Amygdala (tissue), 56 donors: ENCODE results near the gene TMA7.
"Not testable (repeated sequence)": the region's sequence is repeated elsewhere in the genome, so short reads cannot be mapped to it uniquely, and the experiment has no call there.

Experiments
- DNase-seq, 56 donors: peaks; one replicate each; lab custom pipeline; 2025; lab: John Stamatoyannopoulos, UW

The TMA7 gene

DNA sequence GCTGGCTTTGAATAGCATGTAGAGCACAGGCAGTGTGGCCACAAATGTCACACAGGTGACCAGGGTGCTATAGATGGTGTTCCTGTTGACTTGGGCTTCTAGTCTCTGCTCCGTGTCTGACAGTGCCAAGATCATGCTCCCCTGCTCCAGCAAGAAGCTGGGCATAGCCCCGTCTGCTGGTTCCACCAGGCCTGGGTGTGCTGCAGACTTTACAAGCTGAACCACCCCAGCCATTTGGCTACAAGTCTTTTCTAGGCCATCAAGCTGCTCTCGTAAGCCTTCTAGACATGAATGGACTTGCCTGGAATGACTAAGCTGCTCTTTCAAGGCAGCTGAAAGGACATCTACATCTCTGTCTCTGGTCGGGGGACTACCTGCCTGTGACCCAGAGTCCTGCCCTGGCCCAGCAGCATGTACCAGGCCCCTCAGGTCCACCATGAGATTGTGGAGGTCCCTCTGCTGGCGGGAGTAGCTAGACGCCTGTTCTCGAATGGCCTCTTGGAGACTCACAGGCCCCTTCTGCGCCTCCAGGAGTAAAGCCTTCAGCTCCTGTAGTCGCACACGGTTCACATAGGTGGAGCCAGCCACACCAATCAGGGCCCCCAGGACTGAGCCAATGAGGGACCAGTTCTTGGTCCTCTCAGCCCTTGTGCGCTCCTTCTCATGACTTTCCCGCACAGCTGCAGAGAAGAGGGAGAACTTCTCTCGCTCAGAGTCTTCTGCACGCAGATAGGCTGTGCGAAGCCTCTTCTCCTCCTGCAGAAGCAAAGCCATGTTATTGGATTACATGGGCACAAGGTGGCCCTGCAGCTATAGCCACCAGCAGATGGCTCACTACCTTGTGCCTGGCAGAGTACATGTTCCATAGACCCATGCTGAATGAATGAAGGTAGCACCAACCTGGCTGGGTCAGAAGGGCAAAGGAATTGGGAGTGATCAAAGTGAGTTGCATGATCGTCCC, 7.4 kb upstream of the TMA7 start:
- DNase-seq = peak in 1 of 56 donors; percentile 24

DNA sequence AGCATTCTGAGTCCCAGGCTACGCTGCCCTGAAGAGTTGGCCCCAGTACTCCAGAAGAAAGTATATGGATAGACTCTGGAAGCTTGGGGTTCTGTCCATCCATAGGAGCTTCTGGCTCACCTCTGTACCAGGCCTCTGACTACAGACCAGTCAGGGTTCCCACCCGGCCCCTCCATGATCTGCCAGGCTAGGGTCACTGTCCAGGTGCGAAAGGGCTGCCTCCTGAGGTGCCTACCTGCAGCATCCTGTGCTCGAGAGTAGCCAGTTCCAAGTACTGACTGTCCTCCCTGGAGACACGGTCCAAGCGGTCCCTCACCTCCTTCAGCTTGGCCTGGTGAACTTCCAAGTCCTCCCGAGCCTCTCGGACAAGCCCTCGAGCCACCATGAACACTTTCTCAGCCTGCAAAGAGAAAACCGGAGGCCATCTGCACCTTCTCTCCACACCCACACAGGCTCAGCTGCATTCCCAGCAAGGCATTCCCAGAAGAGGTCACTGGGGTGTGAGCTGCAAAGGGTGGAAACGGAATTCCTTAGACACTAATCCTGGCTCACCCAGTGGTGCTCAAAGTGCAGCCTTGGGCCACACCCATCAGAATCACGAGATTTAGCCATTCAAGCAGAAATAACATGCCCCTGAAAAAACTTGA, 6.5 kb upstream of the TMA7 start:
- DNase-seq = no peak

DNA sequence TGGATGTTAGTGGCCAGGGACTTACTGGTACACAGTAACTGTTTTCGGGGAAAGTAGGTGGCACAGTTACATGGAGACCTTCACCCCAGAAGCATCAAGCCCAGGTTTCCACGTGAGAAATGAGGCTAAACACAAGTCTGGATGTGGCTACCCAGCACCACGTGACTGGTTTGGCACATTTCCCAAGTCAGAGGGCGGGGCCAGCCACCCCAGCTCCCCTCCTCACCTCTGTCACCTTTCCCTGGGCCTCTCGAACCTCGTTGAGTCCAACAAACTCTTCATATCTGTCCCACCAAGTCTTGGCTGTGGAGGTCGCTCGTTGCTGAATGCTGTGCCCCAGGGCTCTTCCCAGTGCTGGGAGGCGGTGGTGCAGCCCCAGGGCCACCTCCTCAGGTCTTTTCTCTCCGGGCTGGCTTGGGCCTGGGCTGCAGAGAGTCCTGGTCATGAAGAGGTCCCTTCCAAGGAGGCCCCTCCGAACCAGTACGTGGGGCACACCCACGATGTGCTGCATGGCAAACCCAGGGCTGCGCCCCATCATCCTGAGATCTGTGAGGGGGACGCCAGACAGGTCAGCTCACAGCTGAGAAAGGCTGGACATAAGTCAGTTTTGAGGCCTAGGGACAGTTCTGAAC, 5.3 kb upstream of the TMA7 start:
- DNase-seq = no peak

DNA sequence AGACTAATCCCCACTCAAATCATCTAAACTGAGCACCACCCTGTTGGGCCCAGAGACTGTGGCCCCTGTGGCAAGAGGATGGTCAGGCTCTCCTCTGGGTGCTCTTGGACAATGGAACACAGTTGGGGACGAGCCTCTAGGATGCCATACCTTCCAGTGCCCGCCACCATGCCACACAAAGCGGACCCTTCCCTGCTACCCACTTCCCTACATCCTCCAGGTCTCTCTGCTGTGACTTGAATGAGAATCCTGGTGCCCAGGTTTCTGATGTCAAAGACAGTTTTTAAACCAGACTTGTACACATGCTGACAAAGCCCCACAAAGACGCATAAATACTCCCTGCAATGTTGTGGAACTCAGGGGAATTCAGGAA, 4.8 kb upstream of the TMA7 start:
- DNase-seq = no peak

DNA sequence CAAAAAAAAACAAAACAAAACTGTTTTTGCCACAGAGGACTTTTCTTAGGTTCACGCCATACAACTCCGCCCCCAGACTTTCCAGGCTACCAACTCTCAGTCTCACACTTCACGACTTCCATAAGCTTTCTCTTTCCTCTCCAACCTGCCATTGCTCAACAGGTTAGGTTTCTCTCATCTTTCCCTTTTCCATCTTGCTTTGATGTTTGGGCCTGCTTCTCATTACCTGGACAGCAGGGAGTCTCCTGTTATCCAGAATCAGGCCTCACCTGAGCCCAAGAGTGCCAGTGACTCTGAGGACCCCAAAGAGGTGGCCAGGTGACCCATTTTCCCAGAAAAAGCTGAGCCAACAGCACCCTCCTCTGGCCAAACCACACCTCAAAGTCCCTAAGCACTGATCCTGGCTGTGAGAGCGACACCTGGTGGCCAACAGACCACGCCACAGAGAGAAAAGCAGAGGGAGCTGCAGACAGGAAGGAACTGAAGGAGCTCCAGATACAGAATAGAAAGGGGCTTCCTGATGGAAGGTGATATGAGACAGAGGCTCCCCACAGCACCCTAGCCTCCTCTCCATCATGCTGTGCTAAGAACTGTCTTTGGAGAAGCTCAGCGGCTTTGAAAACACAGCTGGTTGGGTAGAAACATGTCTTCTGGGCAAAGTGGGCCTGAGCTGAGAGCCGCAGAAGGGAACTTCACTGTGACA, 4.1 kb upstream of the TMA7 start:
- peak; percentile 29 to 94 (median 76) for DNase-seq

DNA sequence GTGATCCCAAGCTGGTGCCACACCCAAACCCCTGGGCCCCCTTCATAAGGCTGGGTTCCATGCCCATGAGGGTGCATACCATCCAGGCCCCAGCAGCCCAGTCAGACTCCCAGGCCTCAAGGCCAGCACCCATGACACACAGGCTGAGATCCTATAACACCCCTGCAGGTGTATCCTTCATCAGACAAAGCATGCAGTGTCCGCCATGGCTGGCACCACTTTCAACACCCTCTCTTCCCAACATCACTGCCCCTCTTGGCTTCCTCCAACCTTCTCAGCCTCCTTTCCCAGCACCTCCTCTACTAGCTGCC, 3.6 kb upstream of the TMA7 start:
- DNase-seq = no peak

DNA sequence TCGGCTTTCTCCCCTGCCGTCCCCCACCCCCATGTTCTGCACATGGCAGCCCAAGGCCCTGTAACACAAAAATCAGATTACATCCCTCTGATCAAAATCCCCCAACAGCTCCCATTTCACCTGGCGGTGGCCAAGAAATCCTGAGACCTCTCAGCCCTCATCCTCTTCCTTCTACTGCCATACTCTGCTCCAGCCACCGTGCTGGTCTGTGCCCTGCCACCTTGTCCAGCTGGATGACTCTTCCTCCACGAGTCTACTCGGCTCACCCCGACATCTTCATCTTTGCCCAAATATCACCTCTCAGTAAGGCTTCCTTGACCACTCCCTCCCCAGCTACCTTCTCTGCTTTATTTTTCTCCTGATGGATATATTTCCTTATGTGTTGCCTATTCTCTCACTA, 3.2 kb upstream of the TMA7 start:
- no peak for DNase-seq

DNA sequence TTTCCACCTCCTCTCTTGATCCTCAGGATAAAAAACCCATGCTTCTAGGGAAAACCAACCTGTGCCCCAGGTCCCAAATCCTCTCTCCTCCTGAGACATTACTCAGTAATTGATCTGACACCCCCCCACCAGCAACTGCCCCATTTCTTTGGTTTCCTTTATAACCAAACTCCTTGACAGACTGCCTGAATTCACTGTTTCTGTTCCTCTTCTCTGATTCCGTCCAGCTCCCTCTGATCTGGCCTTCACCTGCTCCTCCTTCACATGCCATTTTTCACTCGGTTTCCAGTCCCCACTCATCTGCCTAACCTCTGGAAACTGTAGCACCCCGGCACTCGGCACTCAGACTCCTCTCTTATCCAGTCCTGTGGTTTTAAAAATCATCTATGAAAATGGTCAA, 2.2 kb upstream of the TMA7 start:
- DNase-seq = no peak

DNA sequence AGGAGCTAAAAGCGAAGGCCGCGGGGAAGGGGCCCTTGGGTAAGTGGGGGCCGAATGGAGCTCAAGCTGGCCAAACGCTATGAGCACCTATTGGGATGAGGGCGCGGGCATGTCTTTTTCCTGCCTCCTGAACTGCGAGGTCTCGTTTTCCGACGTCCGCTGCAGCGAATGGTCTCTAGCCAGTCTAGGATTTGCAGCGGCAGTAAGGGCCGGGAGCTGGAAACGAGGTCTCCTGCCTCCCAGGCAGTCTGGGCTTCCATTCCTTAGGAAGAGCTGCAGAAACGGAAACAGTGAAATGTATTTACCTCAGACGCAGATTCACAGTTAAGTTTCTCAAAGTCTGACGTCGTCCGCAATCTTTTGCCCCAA, 517 bp downstream of the TMA7 start:
- no peak for DNase-seq

DNA sequence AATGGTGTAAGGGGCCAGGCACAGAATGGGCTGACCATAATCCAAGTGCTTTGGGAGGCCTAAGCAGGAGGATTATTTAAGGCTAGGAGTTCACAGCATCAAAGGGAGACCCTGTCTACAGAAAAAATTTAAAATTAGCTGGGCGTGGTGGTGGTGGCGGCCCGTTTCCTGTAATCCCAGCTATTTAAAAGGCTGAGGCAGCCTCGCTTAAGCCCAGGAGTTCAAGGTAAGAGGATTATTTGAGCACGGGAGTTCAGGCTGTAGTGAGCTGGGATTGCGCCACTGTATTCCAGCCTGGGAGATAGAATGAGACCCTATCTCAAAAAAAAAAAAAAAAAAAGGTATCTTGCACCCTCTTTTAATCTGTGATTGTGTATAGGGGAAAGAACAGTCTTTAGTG, 1.9 kb downstream of the TMA7 start:
- DNase-seq = no peak

DNA sequence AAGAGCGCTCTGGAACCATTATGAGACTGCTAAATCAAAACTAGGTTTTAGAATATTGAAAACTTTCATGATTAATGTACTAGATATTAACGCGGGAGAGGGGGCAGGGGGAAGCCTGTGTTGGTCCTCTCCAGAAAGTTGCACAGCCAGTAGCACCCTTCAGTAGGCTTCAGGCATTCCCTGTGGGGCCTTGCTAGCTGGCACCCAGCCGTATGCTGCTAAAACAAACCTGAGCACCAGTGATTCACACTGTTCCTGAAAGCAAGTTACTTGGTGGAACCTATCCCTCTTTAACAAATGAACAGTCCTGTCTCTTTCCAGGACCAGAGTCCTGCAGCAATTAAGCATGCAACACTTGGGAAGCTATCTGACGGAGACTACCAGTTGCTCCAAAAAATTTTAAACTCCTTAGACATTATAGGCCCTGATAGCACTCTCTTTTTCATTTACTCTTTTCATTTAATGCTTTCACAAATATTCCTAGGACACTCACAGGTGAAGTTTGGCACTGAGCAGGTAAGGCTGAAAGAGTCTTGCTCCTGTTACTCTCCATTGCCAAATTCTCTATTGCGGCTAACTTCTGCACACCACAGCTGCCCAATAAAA, 5.3 kb downstream of the TMA7 start:
- no peak for DNase-seq

DNA sequence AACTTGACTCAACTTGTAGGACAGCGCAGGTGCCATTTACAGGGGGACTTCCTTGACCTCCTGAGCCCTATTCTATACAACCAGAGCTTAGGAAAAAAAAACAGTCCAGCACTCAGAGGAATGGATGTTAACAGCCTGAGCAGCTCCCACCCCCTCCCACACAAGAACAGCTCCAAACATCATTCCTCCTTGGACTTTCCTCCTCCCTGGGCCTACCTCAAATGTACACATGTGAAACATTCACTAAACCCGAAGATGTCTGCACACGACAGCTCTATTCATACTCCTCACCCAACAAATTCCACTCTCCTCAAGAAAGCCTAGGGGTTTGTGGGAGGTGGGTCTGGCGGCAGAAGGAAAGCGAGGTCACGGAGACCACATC, 6.0 kb downstream of the TMA7 start:
- DNase-seq = no peak

DNA sequence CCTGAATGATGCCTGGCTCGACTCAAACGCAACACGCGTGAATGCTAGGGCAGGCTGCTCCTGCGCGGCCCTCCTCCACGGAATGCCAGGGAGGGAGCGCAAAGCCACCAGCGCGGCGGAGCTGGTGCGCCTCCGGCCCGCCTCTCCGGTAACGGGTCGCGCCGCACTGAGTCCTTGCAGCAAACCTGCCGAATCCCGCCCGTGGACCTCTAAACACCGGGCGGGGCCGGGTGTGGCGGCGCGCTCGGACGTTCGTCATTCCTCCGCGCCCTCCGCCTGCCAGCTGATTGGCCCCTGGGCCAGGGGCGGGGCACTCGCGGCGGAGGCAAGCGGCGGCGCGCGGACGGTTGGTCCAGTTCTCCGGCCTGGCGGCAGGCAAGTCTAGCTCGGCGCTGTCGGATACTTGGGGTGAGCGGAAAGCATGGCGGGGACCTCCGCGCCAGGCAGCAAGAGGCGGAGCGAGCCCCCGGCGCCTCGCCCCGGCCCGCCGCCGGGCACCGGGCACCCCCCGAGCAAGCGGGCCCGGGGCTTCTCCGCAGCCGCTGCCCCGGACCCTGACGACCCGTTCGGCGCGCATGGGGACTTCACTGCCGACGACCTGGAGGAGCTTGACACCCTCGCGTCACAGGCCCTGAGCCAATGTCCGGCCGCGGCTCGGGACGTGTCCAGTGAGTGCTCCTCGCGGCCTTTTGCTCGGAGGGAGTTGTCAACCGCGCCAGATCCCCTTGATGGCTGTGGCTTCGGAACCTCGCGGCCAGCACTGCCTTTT, 6.6 kb downstream of the TMA7 start, which contains the start of gene ATRIP:
TSS of gene ATRIP (plus strand) at position 313 of the 769 bp plus-strand sequence. CDS start at position 422, 109 bp downstream.
- peak in 55 of 56 donors; percentile 48 to 92 (median 80) for DNase-seq

DNA sequence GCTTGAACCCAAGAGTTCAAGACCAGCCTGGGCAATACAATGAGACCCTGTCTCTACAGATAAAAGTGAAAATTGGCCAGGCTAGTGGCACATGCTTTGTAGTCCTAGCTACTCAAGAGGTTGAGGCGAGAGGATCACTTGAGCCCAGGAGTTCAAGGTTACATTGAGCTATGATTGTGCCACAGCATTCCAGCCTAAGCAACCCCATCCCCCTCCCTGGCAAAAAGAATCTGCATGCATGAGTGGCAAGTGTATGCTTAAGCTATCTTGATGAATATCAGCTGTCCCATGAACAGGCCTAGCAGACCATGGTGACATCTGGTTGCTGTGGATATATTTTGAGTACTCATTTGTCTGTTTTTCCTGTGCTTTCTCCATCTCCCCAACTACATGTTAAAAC, 11.2 kb downstream of the TMA7 start:
- DNase-seq = no peak

DNA sequence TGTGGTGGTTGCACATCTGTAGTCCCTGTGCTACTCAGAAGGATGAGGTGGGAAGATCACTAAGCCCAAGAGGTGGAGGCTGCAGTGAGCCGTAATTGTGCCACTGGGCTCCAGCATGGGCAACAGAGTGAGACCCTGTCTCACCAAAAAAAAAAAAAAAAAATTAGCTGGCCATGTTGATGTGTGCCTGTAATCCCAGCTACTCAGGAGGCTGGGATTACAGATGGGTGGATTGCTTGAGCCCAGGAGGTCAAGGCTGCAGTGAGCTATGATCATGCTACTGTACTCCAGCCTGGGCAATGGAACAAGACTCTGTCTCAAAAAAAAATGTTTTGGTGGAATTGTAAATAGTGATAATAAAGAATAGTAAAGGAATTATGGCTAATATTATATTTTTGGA, 16.4 kb downstream of the TMA7 start:
- DNase-seq = no peak

DNA sequence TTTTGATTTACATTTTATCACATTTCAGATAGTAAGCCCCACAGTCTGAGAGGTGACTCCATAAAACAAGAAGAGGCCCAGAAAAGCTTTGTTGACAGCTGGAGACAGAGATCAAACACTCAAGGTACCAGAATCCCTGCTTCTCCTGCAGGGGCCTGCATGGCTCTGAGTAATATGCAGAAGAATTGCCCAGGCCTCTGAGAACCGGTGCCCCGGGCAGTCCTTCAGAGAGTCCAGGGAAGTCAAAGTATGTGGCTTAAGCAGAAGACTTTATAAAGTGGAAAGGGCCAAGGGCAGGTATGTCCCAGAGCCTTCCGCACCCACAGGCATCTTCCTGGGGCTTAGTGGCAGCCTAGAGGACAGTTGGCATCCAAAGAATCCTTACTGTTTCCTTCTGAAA, 19.3 kb downstream of the TMA7 start:
- no peak for DNase-seq

DNA sequence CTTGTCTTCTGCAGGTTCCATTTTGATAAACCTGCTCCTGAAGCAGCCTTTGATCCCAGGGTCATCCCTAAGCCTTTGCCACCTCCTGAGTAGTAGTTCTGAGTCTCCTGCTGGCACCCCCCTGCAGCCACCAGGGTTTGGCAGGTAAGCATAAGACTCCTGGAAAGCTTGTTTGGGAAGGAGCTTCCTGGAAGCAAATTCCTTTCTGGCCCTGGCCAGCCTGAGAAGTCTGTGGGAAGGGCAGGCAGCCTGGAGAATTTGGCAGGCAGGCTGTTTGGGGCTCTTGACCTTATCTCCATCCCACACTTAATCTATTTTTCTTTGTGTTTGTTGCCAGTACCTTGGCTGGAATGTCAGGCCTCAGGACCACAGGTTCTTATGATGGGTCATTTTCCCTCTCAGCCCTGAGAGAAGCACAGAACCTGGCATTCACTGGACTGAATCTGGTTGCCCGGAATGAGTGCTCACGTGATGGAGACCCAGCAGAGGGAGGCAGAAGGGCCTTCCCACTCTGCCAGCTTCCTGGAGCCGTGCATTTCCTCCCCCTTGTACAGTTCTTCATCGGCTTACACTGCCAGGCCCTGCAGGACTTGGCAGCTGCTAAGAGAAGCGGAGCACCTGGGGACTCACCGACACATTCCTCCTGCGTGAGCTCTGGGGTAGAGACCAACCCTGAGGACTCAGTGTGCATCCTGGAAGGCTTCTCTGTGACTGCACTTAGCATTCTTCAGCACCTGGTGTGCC, 19.9 kb downstream of the TMA7 start:
- no peak for DNase-seq

DNA sequence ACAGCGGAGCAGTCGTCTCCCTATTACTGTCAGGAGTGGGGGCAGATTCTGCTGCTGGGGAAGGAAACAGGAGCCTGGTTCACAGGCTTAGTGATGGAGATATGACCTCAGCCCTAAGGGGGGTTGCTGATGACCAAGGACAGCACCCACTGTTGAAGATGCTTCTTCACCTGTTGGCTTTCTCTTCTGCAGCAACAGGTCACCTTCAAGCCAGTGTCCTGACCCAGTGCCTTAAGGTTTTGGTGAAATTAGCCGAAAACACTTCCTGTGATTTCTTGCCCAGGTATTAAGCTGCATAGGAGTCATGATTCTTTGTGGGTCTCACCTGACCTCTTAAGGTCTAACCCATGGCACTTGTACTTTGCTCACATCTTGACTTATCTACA, 20.5 kb downstream of the TMA7 start:
- DNase-seq = no peak

DNA sequence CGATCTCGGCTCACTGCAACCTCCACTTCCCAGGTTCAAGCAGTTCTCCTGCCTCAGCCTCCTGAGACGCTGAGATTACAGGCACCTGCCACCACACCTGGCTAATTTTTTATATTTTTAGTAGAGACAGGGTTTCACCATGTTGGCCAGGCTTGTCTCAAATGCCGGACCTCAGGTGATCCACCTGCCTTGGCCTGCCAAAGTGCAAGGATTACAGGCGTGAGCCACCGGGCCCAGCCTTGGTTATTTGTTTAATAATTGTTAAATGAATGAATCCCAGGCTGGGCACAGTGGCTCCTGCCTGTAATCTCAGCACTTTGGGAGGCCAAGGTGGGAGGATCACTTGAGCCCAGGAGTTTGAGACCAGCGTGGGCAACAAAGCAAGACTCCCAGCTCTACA, 21.7 kb downstream of the TMA7 start:
- not testable (repeated sequence) for DNase-seq
